Heart left ventricle (tissue), 16 donors: ENCODE data around the gene FBXL17. TPM values are rescaled to one million over a fixed set of nuclear protein-coding genes. Genes with fewer than 3 reads are reported as not detected.

ENCODE experiments used
- ATAC-seq, 4 donors: fragments of 200-7000 bp; cut with Tn5 transposase; one replicate each; pipeline ENCODE4 v1.9.1; 2020 to 2022; ENCODE audit warnings: moderate library complexity in 4 of 4, mild to moderate bottlenecking in 3 of 4, moderate number of reproducible peaks in 1 of 4
- DNase-seq, 5 donors: peaks; one replicate each; pipeline ENCODE4 v3.0.0-alpha.2; 2020
- H3K27ac ChIP-seq, 12 donors: fragments of 200-600 bp; sonication (generic) in 4 of 12; one replicate each; pipeline versions ENCODE4 v1.5.0 to v1.8.0; 2016 to 2022; ENCODE audit warnings: mild to moderate bottlenecking in 2 of 12
- H3K27me3 ChIP-seq, 9 donors: fragments of 200-600 bp; sonication (generic) in 2 of 9; one replicate each; pipeline versions ENCODE4 v1.5.1 to v1.8.0; 2016 to 2022; ENCODE audit warnings: mild to moderate bottlenecking in 3 of 9
- H3K36me3 ChIP-seq, 9 donors: fragments of 200-600 bp; sonication (generic) in 2 of 9; one replicate each; pipeline versions ENCODE4 v1.5.0 to v1.8.0; 2018 to 2022; ENCODE audit warnings: mild to moderate bottlenecking in 2 of 9
- H3K4me1 ChIP-seq, 12 donors: fragments of 200-600 bp; sonication (generic) in 4 of 12; one replicate each; pipeline versions ENCODE4 v1.5.0 to v1.8.0; 2016 to 2022; ENCODE audit warnings: mild to moderate bottlenecking in 3 of 12
- H3K4me3 ChIP-seq, 12 donors: fragments of 200-600 bp; sonication (generic) in 4 of 12; one replicate each; pipeline versions ENCODE4 v1.5.0 to v1.8.0; 2017 to 2022; ENCODE audit warnings: mild to moderate bottlenecking in 9 of 12, moderate library complexity in 4 of 12
- H3K9me3 ChIP-seq, 12 donors: fragments of 200-600 bp; sonication (generic) in 4 of 12; one replicate each; pipeline versions ENCODE4 v1.5.0 to v1.8.0; 2016 to 2022; ENCODE audit warnings: mild to moderate bottlenecking in 1 of 12
- POLR2A ChIP-seq, 2 donors: fragments of 450-650 bp; IDR thresholded peaks; one replicate each; pipeline ENCODE4 v1.6.1; 2017; ENCODE audit warnings: antibody characterized with exemption in 2 of 2, mild to moderate bottlenecking in 2 of 2, moderate library complexity in 2 of 2
- WGBS, 4 donors: extraction: QIAGEN DNeasy Blood & Tissue Kit in 2 of 4; methylation state at CpG; one replicate each; pipeline versions ENCODE4 v1.1.5 to v1.1.7; 2013 to 2018; 5-methylcytosine and 5-hydroxymethylcytosine counted together
- intact Hi-C, 10 donors: fragments of 100-400 bp; cut with DNase I; formaldehyde crosslinking; loops; one replicate each; pipeline versions ENCODE4 v1.11.1 to v1.14.2; 2022
- polyA plus RNA-seq, 2 donors: library from polyadenylated mRNA; stranded (reverse); fragments of 200-250 nt; gene quantifications; one replicate each; pipeline ENCODE4 v1.2.3, GENCODE V29; 2013
- total RNA-seq, 9 donors: library from RNA; depleted of rRNA in 2 of 9; stranded (reverse); fragments of >200 nt in 2 of 9; fragmentation: NEBNext Ultra II Directional in 3 of 9; extraction: Animal tissue kit (Norgen Biotek cat#: 25700) in 3 of 9; gene quantifications; one replicate each; pipeline versions ENCODE4 v1.1.0 to v1.2.4, GENCODE V29; 2016 to 2023
- TF ChIP-seq, protein P1 (sequence below), 12 donors: fragments of 200-600 bp; sonication (generic) in 4 of 12; IDR thresholded peaks; one replicate each; pipeline versions ENCODE4 v1.5.0 to v1.8.0; 2018 to 2022; ENCODE audit warnings: antibody characterized with exemption in 12 of 12, mild to moderate bottlenecking in 5 of 12
- donor health status: ischemic (EF 13 %, LVEDD 7.1; RV severe dilation, severe dysfunction).
- donor health status: healthy with polysubstance abuse.
- donor health status: DM: no; HTN: yes; CAD: no.
- donor health status: DM: no; HTN: no; CAD: no.
- donor health status: ischemic (EF 25% LVEDD 6.9; RV normal size, moderate dysfunction).
- donor health status: ischemic (EF 25% LVEDD 5.7; RV mildly dilated, moderate dysfunction).
- donor health status: healthy.
- donor health status: DM: yes; HTN: yes; CAD: no.
- donor health status: ischemic (EF 35%, LVEDD 5.7; RV mildly dilated, moderate dysfunction).
- donor health status: nonischemic (EF 11% LVEDD 7.7; RV severe dilation, severe dysfunction).
- donor health status: DM: yes; HTN: yes; CAD: no.
- donor health status: PGD.
- donor health status: ischemic (EF 29% LVEDD 5.4; RV normal size, mild dysfunction).
- donor health status: nonischemic (EF 23%, LVEDD 6.1; RV moderate dilation, normal function).

FBXL17 gene
- total and polyA plus RNA-seq, 11 donors: 10.2 to 39.4 (median 33.1) TPM

DNA sequence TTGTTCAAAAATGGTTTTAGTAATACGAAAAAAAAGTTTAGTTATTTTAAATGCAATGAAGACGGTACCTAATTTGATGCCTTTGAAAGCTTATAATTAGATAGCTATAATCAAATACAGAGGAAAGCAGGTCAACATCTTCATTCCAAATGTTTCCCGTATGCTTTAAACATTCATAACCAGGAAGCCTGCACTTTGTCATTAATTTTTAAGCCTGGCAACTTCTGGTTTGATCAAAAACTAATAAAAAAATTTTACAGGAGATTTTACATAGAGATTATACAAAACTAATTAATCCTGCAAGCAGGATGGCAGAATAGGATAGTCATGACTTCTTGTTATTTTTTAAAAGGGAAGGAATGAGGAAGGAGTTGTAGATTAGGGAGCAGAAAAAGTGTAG lies 353.0 kb downstream of the FBXL17 start:
- H3K27me3 ChIP-seq: no peaks in the 10 kb centered on the region
- TF ChIP-seq, protein P1, sequence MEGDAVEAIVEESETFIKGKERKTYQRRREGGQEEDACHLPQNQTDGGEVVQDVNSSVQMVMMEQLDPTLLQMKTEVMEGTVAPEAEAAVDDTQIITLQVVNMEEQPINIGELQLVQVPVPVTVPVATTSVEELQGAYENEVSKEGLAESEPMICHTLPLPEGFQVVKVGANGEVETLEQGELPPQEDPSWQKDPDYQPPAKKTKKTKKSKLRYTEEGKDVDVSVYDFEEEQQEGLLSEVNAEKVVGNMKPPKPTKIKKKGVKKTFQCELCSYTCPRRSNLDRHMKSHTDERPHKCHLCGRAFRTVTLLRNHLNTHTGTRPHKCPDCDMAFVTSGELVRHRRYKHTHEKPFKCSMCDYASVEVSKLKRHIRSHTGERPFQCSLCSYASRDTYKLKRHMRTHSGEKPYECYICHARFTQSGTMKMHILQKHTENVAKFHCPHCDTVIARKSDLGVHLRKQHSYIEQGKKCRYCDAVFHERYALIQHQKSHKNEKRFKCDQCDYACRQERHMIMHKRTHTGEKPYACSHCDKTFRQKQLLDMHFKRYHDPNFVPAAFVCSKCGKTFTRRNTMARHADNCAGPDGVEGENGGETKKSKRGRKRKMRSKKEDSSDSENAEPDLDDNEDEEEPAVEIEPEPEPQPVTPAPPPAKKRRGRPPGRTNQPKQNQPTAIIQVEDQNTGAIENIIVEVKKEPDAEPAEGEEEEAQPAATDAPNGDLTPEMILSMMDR (IDR thresholded peaks at IDR 0.05): no peak
- TF ChIP-seq POLR2A (IDR thresholded peaks at IDR 0.05): no peak
- intact Hi-C loops: no loop called here
- peaks cover 0 to 9% (median 0%) of the 10 kb centered on the region in 12 donors for H3K4me1 ChIP-seq
- ATAC-seq (no peak), DNase-seq (no peak)
- H3K4me3 ChIP-seq: no peak overlapping the region
- H3K36me3 ChIP-seq: no peaks in the 10 kb centered on the region
- H3K27ac ChIP-seq: no peak overlapping the region
- 70 to 75% (median 72%) methylated on average over 3 of the region's 3 CpGs for WGBS, 4 donors
- no peaks in the 10 kb centered on the region for H3K9me3 ChIP-seq

DNA sequence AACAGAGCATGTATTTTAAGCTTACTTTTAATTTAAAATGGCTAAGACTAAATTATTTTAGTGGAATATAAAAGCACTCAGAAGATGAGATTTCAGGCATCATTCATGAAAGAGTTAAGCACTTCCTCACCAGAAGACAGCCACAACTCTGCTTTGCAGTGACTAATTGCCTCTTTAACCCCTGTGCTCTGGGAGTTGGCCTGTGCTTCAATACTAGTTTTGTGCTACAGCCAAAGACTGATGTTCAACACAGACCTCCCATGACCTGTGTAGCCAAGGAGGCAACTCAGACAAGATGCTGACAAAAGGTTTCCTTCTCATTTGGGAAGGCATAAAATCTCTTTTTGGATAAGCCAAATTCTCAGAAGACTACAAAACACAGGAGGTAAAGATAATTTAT lies 353.5 kb downstream of the FBXL17 start:
- no peak for TF ChIP-seq POLR2A (IDR thresholded peaks at IDR 0.05)
- TF ChIP-seq, protein P1 (IDR thresholded peaks at IDR 0.05): no peak
- Histone ChIP-seq H3K4me1 (peaks cover 0 to 9% (median 0%) of the 10 kb centered on the region in 12 donors), H3K9me3 (no peaks in the 10 kb centered on the region), H3K27me3 (no peaks in the 10 kb centered on the region), H3K36me3 (no peaks in the 10 kb centered on the region), H3K27ac (no peak overlapping the region), H3K4me3 (no peak overlapping the region)
- intact Hi-C loops: no loop called here
- DNase-seq: no peak
- peak in 1 of 4 donors; percentile 47 for ATAC-seq

DNA sequence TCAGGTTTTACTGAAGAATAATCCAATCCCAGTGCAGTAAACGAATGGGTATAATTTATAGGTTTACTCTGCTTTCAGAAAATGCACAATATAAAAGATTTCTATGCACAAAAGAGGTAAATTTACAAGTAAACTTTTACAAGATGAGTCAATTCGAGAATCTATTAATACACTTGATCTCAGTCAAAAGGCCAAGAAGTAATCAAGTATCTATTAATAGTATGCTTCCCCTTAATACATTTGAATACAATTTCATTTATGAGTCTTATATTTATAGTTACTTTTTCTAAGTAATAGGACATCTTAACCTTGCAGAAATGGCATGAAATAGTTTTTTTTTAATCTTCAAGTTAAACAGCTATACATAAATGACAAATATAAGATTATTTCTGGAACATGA lies 355.9 kb downstream of the FBXL17 start:
- Histone ChIP-seq H3K4me3 (no peak overlapping the region), H3K27ac (no peak overlapping the region), H3K9me3 (no peaks in the 10 kb centered on the region), H3K27me3 (no peaks in the 10 kb centered on the region), H3K4me1 (peaks cover 0 to 9% (median 0%) of the 10 kb centered on the region in 12 donors), H3K36me3 (no peaks in the 10 kb centered on the region)
- TF ChIP-seq, protein P1 (IDR thresholded peaks at IDR 0.05): no peak
- TF ChIP-seq POLR2A (IDR thresholded peaks at IDR 0.05): no peak
- no peak for DNase-seq
- intact Hi-C loops: no loop called here
- 74 to 87% (median 78%) methylated on average over 2 of the region's 2 CpGs for WGBS, 4 donors
- ATAC-seq: no peak

DNA sequence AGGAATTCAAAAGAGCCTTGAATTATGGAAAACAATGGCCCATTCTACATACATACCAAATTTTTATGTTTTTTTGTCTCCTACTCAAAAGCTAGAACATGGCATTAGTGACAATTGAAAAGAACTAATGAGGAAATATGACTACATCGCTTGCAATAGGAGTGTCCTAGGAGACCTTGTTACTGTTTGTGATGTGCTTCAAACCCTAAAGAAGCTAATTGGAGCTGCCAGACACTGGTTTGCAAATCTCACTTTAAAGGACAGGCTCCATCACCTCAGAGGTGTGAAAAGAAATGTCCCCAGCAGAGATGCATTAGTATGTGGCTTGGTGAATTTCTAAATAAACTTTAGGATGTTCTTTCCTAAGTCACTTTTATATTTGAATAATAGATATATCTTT lies 356.9 kb downstream of the FBXL17 start:
- peak in 3 of 4 donors; percentile 45 to 80 (median 47) for ATAC-seq
- 35 to 64% (median 57%) methylated on average over 1 of the region's 1 CpG for WGBS, 4 donors
- H3K4me1 ChIP-seq: peaks cover 0 to 9% (median 0%) of the 10 kb centered on the region in 12 donors
- no peak overlapping the region for H3K27ac ChIP-seq
- no peaks in the 10 kb centered on the region for H3K27me3 ChIP-seq
- intact Hi-C loops: no loop called here
- no peaks in the 10 kb centered on the region for H3K36me3 ChIP-seq
- no peaks in the 10 kb centered on the region for H3K9me3 ChIP-seq
- DNase-seq: no peak
- no peak overlapping the region for H3K4me3 ChIP-seq
- TF ChIP-seq, protein P1 (IDR thresholded peaks at IDR 0.05): no peak
- TF ChIP-seq POLR2A (IDR thresholded peaks at IDR 0.05): no peak
